Liver (tissue), 9 donors: ENCODE results near the gene A2ML1. TPM values are rescaled to one million over a fixed set of nuclear protein-coding genes. Genes with fewer than 3 reads are reported as not detected.

Experiments
- DNase-seq: peaks from one replicate; pipeline ENCODE4 v3.0.0-alpha.2; 2017; ENCODE audit warnings: low spot score
- H3K27ac ChIP-seq, 2 donors: one replicate each; pipeline ENCODE4 v1.7.0; 2013; ENCODE audit warnings: inconsistent platforms in 2 of 2, low read length in 2 of 2, control low read depth in 1 of 2, low read depth in 1 of 2, mild to moderate bottlenecking in 1 of 2
- H3K27me3 ChIP-seq, 4 donors: one replicate each; pipeline versions ENCODE4 v1.6.1 to v1.7.0; 2013; ENCODE audit warnings: low read length in 3 of 4, inconsistent platforms in 1 of 4, mild to moderate bottlenecking in 1 of 4, moderate library complexity in 1 of 4; ENCODE audit not compliant: control insufficient read depth in 4 of 4, insufficient read depth in 4 of 4
- H3K36me3 ChIP-seq, 4 donors: one replicate each; pipeline versions ENCODE4 v1.6.1 to v1.7.0; 2013; ENCODE audit warnings: low read length in 3 of 4, mild to moderate bottlenecking in 3 of 4, low read depth in 1 of 4, moderate library complexity in 1 of 4; ENCODE audit not compliant: control insufficient read depth in 4 of 4, insufficient read depth in 3 of 4
- H3K4me1 ChIP-seq, 4 donors: one replicate each; pipeline versions ENCODE4 v1.6.1 to v1.7.0; 2013; ENCODE audit warnings: low read length in 3 of 4, mild to moderate bottlenecking in 3 of 4, moderate library complexity in 1 of 4; ENCODE audit not compliant: control insufficient read depth in 4 of 4, insufficient read depth in 4 of 4
- H3K4me3 ChIP-seq, 3 donors: one replicate each; pipeline versions ENCODE4 v1.6.1 to v1.7.0; 2013; ENCODE audit warnings: low read length in 3 of 3, control low read depth in 1 of 3, low read depth in 1 of 3, mild to moderate bottlenecking in 1 of 3
- H3K9ac ChIP-seq, 2 donors: one replicate each; pipeline ENCODE4 v1.7.0; 2013; ENCODE audit warnings: low read length in 2 of 2, mild to moderate bottlenecking in 2 of 2, moderate library complexity in 2 of 2, control low read depth in 1 of 2, low read depth in 1 of 2
- H3K9me3 ChIP-seq, 4 donors: one replicate each; pipeline versions ENCODE4 v1.6.1 to v1.7.0; 2013; ENCODE audit warnings: low read length in 3 of 4; ENCODE audit not compliant: control insufficient read depth in 4 of 4
- ATF3 ChIP-seq: IDR thresholded peaks from 2 replicates; pipeline ENCODE4 v1.6.1; 2016; ENCODE audit warnings: antibody characterized with exemption
- EGR1 ChIP-seq, 2 donors: IDR thresholded peaks; 2 replicates each; pipeline ENCODE4 v1.6.1; 2016 to 2018; ENCODE audit warnings: antibody characterized with exemption in 2 of 2, low read depth in 2 of 2
- FOXA1 ChIP-seq: IDR thresholded peaks from 2 replicates; pipeline ENCODE4 v1.6.1; 2016; ENCODE audit warnings: antibody characterized with exemption
- FOXA2 ChIP-seq: IDR thresholded peaks from 2 replicates; pipeline ENCODE4 v1.6.1; 2016; ENCODE audit warnings: antibody characterized with exemption
- GABPA ChIP-seq, 2 donors: IDR thresholded peaks in 1 of 2; conservative IDR thresholded peaks in 1 of 2; 2 replicates each; pipeline ENCODE4 v1.6.1; 2016; ENCODE audit warnings: antibody characterized with exemption in 2 of 2, mild to moderate bottlenecking in 1 of 2, moderate library complexity in 1 of 2
- HNF4A ChIP-seq, 2 donors: conservative IDR thresholded peaks; 2 replicates each; pipeline ENCODE4 v1.6.1; 2016; ENCODE audit warnings: antibody characterized with exemption in 2 of 2, mild to moderate bottlenecking in 2 of 2
- HNF4G ChIP-seq: IDR thresholded peaks from 2 replicates; pipeline ENCODE4 v1.6.1; 2016; ENCODE audit warnings: antibody characterized with exemption
- JUND ChIP-seq, 2 donors: IDR thresholded peaks; 2 replicates each; pipeline ENCODE4 v1.6.1; 2016; ENCODE audit warnings: antibody characterized with exemption in 2 of 2
- MAX ChIP-seq: IDR thresholded peaks from 2 replicates; pipeline ENCODE4 v1.6.1; 2016; ENCODE audit warnings: antibody characterized with exemption
- NR2F2 ChIP-seq: IDR thresholded peaks from 2 replicates; pipeline ENCODE4 v1.6.1; 2016; ENCODE audit warnings: antibody characterized with exemption
- RAD21 ChIP-seq, 2 donors: IDR thresholded peaks; 2 replicates each; pipeline ENCODE4 v1.6.1; 2016; ENCODE audit warnings: antibody characterized with exemption in 2 of 2, mild to moderate bottlenecking in 2 of 2
- RXRA ChIP-seq, 2 donors: IDR thresholded peaks; 2 replicates each; pipeline ENCODE4 v1.6.1; 2017 to 2018; ENCODE audit warnings: antibody characterized with exemption in 2 of 2, mild to moderate bottlenecking in 1 of 2
- SP1 ChIP-seq: IDR thresholded peaks from 2 replicates; pipeline ENCODE4 v1.6.1; 2018; ENCODE audit warnings: antibody characterized with exemption, mild to moderate bottlenecking
- TAF1 ChIP-seq: conservative IDR thresholded peaks from 2 replicates; pipeline ENCODE4 v1.6.1; 2016; ENCODE audit warnings: antibody characterized with exemption, mild to moderate bottlenecking
- WGBS: extraction: QIAGEN DNeasy Blood & Tissue Kit; methylation state at CpG from one replicate; pipeline ENCODE4 v1.1.7; 2013; 5-methylcytosine and 5-hydroxymethylcytosine counted together
- polyA plus RNA-seq, 2 donors: library from polyadenylated mRNA; stranded (reverse) in 1 of 2; unstranded in 1 of 2; fragments of 200-250 nt in 1 of 2; fragments of >200 nt in 1 of 2; fragmentation: Nextera tagmentation in 1 of 2; extraction: Ambion mirVana in 1 of 2; gene quantifications; one replicate each; pipeline versions ENCODE4 v1.2.1 to v1.2.3, GENCODE V29; 2013 to 2015
- total RNA-seq, 2 donors: library from RNA; depleted of rRNA; stranded (reverse); fragments of >200 nt; gene quantifications; one replicate each; pipeline ENCODE4 v1.2.3, GENCODE V29; 2014
- TF ChIP-seq, protein P1 (sequence below): IDR thresholded peaks from 2 replicates; pipeline ENCODE4 v1.6.1; 2016; ENCODE audit warnings: antibody characterized with exemption, mild to moderate bottlenecking
- donor health status: healthy.
- donor health status: healthy.
- donor health status: healthy.
- donor health status: healthy.
- donor health status: healthy.

The A2ML1 gene
- total and polyA plus RNA-seq, 4 donors, result 0.03 to 0.19 TPM; not detected in 2

DNA sequence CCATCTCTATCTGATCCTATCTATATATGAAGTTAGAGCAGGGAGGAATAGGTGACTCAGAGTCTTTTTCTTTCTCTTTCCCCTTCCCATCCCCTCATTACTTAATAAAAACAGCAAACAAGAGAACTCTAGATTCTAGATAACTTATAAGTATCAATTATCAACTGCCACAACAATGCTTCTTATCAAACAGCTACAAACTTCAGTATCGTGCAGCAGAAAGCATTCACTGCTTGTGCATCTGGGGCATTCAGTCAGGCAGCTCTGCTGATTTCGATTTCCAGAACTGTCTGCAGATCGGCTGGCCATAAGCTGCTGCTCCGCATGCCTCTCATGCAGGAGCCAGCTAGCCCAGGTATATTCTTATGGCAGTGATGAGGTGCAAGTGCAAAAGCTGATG lies 19.4 kb downstream of the A2ML1 start:
- Histone ChIP-seq H3K4me1 (peaks cover 0 to 6% (median 0%) of the 10 kb centered on the region in 4 donors), H3K27ac (no peak overlapping the region), H3K4me3 (no peak overlapping the region), H3K36me3 (no peaks in the 10 kb centered on the region), H3K27me3 (peaks cover 0 to 3% (median 0%) of the 10 kb centered on the region in 4 donors), H3K9ac (no peak overlapping the region), H3K9me3 (no peaks in the 10 kb centered on the region)
- 84% methylated on average over 4 of the region's 4 CpGs for WGBS
- DNase-seq, result no peak
- TF ChIP-seq SP1 (no peak), JUND (IDR thresholded peaks at IDR 0.05) (no peak)

DNA sequence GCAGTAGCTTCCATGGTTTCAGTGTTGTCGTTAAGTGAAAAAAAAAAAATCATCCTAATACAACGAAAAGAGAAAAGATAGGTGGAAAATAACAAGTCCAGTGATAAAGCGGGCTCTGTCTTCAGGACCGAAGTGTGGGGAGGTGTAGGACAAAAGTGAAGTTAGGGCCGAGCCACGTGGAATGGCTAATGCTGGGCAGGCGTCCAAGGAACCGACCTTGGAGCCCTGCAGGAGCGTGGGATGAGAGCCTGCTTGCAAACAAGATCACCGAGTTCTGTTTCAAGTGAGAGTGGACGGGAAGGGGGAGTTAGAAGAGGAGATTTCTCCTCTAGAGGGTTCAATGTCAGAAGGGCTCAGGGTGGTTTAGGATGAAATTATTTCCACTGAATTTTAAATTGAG lies 22.2 kb downstream of the A2ML1 start:
- 29% methylated on average over 11 of the region's 11 CpGs for WGBS
- no peak for DNase-seq
- H3K4me3 ChIP-seq, result no peak overlapping the region

DNA sequence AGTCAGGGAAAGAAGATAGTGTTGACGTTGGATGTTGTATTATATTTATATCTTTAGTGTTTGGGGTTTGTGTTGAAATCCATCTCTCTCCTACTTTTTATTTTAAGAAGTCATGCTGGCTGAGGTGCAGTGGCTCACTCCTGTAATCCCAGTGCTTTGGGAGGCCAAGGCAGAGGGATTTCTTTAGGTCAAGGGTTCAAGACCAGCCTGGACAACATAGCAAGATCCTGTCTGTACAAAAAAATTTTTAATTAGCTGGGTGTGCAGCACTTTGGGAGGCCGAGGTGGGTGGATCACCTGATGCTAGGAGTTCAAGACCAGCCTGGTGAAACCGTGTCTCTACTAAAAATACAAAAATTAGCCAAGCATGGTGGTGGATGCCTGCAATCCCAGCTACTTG lies 23.9 kb downstream of the A2ML1 start:
- Histone ChIP-seq H3K27ac (no peak overlapping the region), H3K4me3 (no peak overlapping the region), H3K9me3 (no peaks in the 10 kb centered on the region), H3K36me3 (no peaks in the 10 kb centered on the region), H3K9ac (no peak overlapping the region), H3K27me3 (peaks cover 0 to 3% (median 0%) of the 10 kb centered on the region in 4 donors), H3K4me1 (peaks cover 0 to 6% (median 0%) of the 10 kb centered on the region in 4 donors)
- DNase-seq, result no peak
- TF ChIP-seq FOXA1 (no peak), RAD21 (IDR thresholded peaks at IDR 0.05) (no peak), NR2F2 (no peak), EGR1 (IDR thresholded peaks at IDR 0.05; ENCODE audit: low read depth in 2 of 2) (no peak)
- TF ChIP-seq, protein P1, sequence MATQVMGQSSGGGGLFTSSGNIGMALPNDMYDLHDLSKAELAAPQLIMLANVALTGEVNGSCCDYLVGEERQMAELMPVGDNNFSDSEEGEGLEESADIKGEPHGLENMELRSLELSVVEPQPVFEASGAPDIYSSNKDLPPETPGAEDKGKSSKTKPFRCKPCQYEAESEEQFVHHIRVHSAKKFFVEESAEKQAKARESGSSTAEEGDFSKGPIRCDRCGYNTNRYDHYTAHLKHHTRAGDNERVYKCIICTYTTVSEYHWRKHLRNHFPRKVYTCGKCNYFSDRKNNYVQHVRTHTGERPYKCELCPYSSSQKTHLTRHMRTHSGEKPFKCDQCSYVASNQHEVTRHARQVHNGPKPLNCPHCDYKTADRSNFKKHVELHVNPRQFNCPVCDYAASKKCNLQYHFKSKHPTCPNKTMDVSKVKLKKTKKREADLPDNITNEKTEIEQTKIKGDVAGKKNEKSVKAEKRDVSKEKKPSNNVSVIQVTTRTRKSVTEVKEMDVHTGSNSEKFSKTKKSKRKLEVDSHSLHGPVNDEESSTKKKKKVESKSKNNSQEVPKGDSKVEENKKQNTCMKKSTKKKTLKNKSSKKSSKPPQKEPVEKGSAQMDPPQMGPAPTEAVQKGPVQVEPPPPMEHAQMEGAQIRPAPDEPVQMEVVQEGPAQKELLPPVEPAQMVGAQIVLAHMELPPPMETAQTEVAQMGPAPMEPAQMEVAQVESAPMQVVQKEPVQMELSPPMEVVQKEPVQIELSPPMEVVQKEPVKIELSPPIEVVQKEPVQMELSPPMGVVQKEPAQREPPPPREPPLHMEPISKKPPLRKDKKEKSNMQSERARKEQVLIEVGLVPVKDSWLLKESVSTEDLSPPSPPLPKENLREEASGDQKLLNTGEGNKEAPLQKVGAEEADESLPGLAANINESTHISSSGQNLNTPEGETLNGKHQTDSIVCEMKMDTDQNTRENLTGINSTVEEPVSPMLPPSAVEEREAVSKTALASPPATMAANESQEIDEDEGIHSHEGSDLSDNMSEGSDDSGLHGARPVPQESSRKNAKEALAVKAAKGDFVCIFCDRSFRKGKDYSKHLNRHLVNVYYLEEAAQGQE, result no peak
- WGBS, result 77% methylated on average over 3 of the region's 3 CpGs

More for the DNA sequence above, 22.2 kb downstream of the A2ML1 start:
- no peaks in the 10 kb centered on the region for H3K9me3 ChIP-seq
- no peak overlapping the region for H3K9ac ChIP-seq
- peaks cover 0 to 6% (median 0%) of the 10 kb centered on the region in 4 donors for H3K4me1 ChIP-seq
- H3K36me3 ChIP-seq, result no peaks in the 10 kb centered on the region
- no peak overlapping the region for H3K27ac ChIP-seq
- TF ChIP-seq NR2F2 (no peak), MAX (no peak), HNF4A (conservative IDR thresholded peaks at IDR 0.05) (peak in 1 of 2 donors; percentile 37), HNF4G (no peak)
- peaks cover 0 to 3% (median 0%) of the 10 kb centered on the region in 4 donors for H3K27me3 ChIP-seq

DNA sequence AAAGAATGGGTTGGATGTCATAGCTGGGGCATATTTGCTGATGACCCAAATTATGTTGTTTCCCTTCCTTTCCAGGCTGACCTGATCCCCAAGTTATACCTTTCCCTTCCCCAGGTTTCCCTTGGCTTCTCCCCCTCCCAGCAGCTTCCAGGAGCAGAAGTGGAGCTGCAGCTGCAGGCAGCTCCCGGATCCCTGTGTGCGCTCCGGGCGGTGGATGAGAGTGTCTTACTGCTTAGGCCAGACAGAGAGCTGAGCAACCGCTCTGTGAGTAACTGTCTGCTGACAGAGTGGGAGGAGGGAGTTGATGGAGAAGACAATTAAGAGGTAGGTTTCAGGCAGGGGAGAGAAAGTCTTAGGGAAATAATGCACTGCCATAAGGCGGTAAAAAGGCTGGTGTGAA lies 25.0 kb downstream of the A2ML1 start:
- WGBS, result 95% methylated on average over 6 of the region's 6 CpGs
- no peak overlapping the region for H3K9ac ChIP-seq
- peaks cover 0 to 6% (median 0%) of the 10 kb centered on the region in 4 donors for H3K4me1 ChIP-seq
- H3K4me3 ChIP-seq, result no peak overlapping the region
- no peaks in the 10 kb centered on the region for H3K9me3 ChIP-seq
- DNase-seq, result no peak
- H3K27ac ChIP-seq, result no peak overlapping the region
- H3K27me3 ChIP-seq, result peaks cover 0 to 3% (median 0%) of the 10 kb centered on the region in 4 donors
- no peaks in the 10 kb centered on the region for H3K36me3 ChIP-seq
- TF ChIP-seq FOXA2, result no peak
- no peak for TF ChIP-seq ATF3
- no peak for TF ChIP-seq TAF1
- TF ChIP-seq JUND (IDR thresholded peaks at IDR 0.05), result no peak
- TF ChIP-seq, protein P1, result no peak
- TF ChIP-seq FOXA1, result no peak
- no peak for TF ChIP-seq SP1
- TF ChIP-seq HNF4G, result no peak
- no peak for TF ChIP-seq RAD21 (IDR thresholded peaks at IDR 0.05)
- TF ChIP-seq RXRA (IDR thresholded peaks at IDR 0.05), result no peak
- no peak for TF ChIP-seq HNF4A (conservative IDR thresholded peaks at IDR 0.05)
- no peak for TF ChIP-seq EGR1 (IDR thresholded peaks at IDR 0.05; ENCODE audit: low read depth in 2 of 2)
- no peak for TF ChIP-seq GABPA (IDR thresholded peaks at IDR 0.05 in 1 of 2, conservative IDR thresholded peaks at IDR 0.05 in 1 of 2)
